Subcutaneous adipose tissue (tissue), 4 donors: ENCODE measurements around the gene GIGYF2. TPM values are rescaled to one million over a fixed set of nuclear protein-coding genes. Genes with fewer than 3 reads are reported as not detected.

Experiments
- total RNA-seq, 4 donors: library from RNA; depleted of rRNA; stranded (reverse); fragments of >200 nt; gene quantifications; one replicate each; pipeline ENCODE4 v1.1.0, GENCODE V29; 2016
- TF ChIP-seq, protein P1 (sequence below): fragments of 450-650 bp; IDR thresholded peaks from one replicate; pipeline ENCODE4 v1.5.1; 2016; ENCODE audit warnings: low read depth, mild to moderate bottlenecking, control low read depth, antibody characterized with exemption, moderate library complexity

GIGYF2 gene
- total RNA-seq, 4 donors from 2014 or later, result 73.8 to 90.4 (median 82.6) TPM

DNA sequence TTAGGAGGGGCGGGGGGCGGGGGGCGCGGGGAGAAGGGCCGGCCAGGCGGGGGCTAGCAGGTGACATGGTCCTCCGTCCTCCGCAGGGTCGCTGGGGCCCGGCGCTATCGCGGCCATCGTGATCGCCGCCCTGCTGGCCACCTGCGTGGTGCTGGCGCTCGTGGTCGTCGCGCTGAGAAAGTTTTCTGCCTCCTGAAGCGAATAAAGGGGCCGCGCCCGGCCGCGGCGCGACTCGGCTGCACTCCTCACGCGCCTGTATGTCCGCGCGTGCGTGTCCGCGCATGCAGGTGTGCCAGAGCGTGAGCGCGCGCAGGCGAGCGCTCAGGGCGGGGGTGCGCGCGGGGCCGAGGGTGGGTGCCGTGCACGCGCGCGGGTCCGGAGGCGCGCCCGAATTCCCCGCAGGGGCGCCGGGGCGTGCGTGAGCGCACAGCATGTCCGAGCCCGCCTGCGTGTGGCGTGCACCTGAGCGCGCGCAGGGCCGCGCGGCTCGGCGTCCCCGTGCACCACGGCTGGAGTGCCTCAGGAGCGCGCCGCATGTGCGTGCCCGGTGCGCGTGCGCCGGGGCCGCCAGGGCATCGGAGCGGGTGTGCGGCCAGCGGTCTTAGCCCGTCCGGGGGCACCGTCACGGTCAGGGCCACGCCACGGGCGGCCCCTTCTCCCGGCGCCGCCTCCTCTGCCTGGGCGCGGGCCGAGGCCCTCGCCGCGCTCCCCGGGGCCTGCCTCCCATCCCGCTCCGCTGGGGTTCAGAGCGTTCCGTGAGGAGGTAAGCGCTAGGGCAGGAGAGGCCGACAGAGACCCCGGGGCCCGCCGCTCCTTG, 179.2 kb downstream of the GIGYF2 start:
- TF ChIP-seq, protein P1, sequence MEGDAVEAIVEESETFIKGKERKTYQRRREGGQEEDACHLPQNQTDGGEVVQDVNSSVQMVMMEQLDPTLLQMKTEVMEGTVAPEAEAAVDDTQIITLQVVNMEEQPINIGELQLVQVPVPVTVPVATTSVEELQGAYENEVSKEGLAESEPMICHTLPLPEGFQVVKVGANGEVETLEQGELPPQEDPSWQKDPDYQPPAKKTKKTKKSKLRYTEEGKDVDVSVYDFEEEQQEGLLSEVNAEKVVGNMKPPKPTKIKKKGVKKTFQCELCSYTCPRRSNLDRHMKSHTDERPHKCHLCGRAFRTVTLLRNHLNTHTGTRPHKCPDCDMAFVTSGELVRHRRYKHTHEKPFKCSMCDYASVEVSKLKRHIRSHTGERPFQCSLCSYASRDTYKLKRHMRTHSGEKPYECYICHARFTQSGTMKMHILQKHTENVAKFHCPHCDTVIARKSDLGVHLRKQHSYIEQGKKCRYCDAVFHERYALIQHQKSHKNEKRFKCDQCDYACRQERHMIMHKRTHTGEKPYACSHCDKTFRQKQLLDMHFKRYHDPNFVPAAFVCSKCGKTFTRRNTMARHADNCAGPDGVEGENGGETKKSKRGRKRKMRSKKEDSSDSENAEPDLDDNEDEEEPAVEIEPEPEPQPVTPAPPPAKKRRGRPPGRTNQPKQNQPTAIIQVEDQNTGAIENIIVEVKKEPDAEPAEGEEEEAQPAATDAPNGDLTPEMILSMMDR, result no peak

DNA sequence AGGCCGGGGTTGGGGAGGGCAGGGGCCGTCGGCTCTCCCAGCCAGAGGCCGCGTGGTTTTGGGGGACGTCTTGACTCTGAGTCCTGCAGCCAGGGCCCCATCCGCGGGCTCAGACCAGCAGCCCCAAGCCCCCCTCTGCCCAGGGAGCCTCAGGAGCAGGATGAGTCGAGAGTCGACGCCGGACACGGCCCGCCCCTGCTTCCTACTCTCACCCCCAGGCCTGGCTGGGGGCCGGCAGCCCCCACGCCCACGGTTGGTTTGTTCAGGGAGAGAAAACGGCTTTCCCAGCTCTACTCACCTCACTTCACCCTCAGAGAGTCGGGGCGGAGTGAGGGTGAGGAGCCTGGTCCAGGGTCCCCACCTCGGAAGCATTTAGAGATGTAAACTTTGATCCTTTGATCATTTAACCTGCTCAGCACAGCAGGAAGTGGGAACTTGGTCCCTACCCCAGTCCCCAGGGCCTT, 179.9 kb downstream of the GIGYF2 start:
- TF ChIP-seq, protein P1, result no peak

DNA sequence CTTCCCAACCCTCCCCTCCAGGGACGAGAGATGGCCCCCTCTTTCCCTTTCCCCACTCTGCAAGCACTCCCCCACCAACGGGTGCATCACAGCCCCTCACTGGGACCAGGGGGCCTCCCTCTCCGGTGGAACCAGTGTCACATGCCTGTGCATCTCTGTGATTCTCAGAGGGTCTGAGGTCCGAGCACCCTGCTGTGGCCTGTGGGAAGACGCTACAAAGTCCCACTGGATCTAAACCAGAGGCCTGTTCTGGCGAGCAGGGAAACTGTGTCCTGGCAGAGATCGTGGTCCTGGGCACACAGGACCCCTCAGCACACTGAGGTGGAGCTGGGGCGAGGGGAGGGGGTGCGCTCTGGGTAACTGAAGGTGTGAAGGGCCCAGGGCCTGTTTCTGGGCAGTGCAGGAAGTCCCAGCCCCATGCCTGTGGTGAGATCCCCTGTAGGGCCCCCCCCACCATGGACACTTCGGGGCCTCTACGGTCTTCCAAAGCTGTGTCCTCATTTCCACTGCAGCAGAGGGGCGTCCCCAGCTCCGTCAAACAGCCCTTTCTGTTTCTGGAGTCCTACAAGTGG, 180.9 kb downstream of the GIGYF2 start:
- TF ChIP-seq, protein P1, result no peak

DNA sequence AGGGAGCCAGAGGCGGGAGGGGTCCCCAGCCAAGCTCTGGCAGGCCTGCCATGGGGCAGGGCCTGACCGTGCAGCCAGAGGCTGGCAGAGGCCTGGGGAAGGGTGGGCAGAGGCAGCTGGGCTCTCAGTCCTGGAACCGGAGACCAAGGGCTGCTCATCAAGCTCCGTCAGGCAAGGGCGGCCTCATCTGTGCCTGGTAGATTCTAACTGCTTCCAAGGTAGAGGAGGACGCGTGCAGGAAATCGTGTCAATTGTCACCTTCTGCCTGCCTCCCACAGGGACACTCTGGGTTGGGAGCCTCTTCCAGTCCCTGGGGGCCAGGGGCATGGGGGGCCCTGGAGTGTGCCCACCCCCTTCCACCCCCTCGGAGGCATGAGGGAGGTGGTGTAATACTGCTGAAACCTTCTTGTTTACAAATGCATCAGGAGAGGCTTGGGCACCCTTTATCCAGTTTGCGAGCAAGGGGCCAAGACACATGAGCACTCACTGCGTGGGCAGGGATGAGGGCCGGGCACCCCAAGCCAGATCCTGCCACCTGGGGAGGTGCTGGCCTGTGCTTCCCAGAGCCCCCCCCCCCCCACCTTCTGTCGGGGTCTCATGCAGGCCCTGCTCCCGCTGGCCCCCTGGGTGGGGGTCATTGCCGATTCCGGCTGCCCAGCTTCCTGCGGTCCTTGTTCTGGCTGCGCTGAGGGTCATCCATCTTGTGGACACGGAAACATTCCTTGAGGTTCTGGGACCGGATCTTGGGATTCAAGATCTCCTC, 181.9 kb downstream of the GIGYF2 start:
- TF ChIP-seq, protein P1, result no peak

DNA sequence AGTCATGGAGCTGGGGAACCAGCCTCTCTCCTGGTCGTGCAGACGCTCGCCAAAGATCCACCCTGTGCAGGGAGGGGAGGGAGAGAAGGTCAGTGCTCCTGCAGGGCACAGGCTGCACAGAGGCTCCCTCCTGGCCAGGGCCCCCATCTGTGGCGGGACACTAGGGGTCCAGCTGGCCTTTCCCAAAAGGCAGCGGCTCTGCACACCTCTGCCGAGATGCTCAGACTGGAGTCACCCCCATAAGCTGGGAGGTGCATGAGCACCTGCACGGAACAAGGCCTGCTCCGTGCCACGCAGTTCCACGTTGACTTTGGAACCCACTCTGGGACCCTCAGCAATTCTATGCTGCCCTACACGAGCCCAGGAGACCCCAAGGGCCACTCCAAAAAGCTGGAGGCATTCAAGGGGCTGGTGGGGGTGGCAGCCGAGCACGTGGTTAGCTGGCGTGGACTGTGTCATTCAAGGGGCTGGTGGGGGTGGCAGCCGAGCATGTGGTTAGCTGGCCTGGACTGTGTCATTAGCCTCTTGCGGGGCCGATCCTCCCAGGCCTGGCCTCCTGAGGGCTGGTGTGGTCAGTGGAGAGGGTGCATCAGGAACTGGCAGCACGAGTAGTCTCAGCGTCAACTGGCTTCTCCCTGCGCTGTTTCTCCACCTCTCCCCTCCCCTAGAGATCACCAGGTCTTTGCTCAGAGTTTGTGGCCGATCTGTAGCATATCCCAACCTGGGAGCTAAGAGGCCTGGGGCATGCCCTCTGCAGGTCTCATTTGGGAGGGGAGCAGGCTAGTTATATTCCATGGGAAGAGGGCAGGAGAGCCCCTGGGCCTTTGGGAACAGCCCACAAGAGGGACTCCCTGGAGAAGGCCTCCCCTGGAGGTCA, 182.7 kb downstream of the GIGYF2 start:
- TF ChIP-seq, protein P1, result no peak

DNA sequence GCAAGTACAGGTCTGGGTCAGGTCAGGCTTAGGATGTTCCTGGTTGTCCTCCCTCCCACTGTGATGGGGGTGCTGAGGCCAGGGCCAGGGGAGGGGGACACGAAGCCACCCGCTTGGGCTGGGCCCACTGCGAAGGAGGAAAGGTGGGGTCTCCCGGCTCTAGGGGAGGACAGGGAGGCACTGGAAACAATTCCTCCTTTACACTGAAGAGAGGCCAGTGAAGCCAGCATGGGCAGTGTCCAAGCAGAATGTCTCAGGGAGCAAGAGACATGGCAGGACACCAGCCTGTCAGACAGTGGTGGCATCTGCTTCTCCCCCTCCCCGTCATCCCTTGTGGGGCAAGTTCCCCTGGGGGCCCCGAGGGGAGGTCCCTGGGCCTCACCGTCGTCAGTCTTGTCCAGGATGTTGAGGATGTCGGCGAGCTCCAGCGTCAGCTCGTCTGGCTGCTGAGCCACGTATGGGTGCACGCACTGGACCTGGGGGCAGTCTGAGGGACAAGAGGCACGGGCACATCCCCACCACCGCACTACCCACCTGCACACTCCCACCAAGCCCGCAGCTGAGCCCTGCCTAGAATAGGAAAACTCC, 183.7 kb downstream of the GIGYF2 start:
- TF ChIP-seq, protein P1, result no peak
